GM12865 (cell line): ENCODE data around the gene ARMC9.
"Not testable (repeated sequence)": the region's sequence is repeated elsewhere in the genome, so short reads cannot be mapped to it uniquely, and the experiment has no call there.

ENCODE experiments used
- DNase-seq: peaks from one replicate; pipeline ENCODE4 v3.0.0; 2010; ENCODE audit warnings: low read depth
- H3K4me3 ChIP-seq: 2 replicates; pipeline ENCODE4 v1.5.1; 2011; ENCODE audit warnings: mild to moderate bottlenecking, low read depth, low read length, control low read depth
- TF ChIP-seq, protein P1 (sequence below): IDR thresholded peaks from 2 replicates; pipeline ENCODE4 v1.5.1; 2011; ENCODE audit warnings: low read length, control low read depth, low read depth, inconsistent platforms; ENCODE audit not compliant: insufficient read depth; ENCODE audit errors: missing control alignments

Gene ARMC9

DNA sequence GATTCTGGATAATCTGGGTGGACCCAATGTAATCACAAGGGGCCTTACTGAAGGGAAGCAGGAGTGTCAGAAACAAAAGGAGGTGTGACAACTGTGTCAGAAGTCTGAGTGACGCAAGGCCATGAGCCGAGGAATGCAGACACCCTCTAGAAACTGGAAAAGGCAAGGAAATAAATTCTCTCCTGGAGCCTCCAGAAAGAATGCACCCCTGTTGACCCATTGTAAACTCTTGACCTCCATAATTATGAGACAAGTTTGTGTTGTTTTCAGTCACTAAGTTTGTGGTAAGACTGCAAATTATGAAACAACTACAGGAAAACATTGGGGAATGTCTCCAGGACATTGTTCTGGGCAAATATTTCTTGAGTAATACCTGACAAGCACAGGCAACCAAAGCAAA lies 149.7 kb downstream of the ARMC9 start:
- TF ChIP-seq, protein P1, sequence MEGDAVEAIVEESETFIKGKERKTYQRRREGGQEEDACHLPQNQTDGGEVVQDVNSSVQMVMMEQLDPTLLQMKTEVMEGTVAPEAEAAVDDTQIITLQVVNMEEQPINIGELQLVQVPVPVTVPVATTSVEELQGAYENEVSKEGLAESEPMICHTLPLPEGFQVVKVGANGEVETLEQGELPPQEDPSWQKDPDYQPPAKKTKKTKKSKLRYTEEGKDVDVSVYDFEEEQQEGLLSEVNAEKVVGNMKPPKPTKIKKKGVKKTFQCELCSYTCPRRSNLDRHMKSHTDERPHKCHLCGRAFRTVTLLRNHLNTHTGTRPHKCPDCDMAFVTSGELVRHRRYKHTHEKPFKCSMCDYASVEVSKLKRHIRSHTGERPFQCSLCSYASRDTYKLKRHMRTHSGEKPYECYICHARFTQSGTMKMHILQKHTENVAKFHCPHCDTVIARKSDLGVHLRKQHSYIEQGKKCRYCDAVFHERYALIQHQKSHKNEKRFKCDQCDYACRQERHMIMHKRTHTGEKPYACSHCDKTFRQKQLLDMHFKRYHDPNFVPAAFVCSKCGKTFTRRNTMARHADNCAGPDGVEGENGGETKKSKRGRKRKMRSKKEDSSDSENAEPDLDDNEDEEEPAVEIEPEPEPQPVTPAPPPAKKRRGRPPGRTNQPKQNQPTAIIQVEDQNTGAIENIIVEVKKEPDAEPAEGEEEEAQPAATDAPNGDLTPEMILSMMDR, result no peak
- H3K4me3 ChIP-seq, result no peak overlapping the region
- no peak for DNase-seq

DNA sequence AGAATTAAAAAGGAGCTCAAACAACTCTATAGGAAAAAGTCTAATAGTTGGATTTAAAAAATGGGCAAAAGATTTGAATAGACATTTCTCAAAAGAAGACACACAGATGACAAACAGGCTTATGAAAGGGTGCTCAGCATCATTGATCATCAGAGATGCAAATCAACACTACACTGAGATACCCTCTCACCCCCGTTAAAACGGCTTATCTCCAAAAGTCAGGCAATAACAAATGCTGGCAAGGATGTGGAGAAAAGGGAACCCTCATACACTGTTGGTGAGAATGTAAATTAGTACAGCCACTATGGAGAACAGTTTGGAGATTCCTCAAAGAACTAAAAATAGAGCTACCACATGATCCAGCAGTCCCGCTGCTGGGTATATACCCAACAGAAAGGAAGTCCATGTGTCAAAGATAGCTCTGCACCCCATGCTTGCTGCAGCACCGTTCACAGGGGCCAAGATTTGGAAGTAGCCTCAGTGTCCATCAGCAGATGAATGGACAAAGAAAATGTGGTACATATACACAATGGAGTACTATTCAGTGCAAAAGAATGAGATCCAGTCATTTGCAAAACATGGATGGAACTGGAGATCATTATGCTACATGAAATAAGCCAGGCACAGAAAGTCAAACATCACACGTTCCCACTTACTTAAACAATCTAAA lies 150.4 kb downstream of the ARMC9 start:
- no peak for DNase-seq
- no peak overlapping the region for H3K4me3 ChIP-seq
- TF ChIP-seq, protein P1, result no peak

DNA sequence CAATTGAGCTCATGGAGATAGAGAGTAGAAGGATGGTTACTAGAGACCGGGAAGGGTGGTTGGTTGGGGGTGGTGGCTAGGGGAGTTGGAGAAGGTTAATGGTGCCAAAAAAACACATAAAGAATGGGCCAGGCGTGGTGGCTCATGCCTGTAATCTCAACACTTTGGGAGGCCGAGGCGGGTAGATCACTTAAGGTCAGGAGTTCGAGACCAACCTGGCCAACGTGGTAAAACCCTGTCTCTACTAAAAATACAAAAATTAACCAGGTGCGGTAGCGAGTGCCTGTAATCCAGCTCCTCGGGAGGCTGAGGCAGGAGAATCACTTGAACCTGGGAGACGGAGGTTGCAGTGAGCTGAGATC lies 150.9 kb downstream of the ARMC9 start:
- H3K4me3 ChIP-seq, DNase-seq: not testable (repeated sequence)

DNA sequence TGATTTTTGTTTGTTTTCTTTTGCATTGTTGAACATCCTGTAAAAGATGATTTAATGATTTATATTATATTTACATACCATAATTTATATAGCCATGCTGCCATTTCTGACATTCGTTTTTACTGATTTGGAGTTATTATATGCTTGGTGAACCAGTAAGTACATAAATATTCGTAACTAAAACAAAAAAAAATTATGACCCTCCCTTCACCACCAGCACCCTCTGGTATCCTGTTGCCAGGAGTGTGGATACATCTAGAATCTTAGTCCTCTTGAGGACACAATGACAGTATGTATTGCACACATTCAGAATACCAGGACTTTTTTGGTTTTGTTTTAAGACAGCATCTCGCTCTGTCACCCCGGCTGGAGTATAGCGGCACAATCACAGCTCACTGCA lies 153.2 kb downstream of the ARMC9 start:
- DNase-seq, result no peak
- TF ChIP-seq, protein P1, result no peak
- H3K4me3 ChIP-seq, result no peak overlapping the region

DNA sequence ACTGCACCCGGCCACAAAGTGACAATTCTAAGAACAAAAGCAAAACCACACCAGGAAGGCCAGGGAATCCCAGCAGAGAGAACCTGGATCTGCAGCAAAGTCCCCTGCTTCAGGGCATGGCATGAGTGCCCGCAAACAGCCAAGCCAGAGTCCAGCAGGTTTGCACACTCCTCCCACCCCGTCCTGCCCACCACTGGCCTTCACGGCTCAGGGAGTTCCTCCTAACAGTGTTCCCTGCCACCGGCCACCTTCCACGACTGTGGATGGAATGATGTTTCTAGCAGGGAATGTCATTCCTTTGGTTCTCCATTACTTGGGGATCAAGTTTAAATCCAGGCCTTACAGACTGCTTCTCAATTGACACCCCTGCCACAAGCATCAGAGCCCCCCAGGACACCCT lies 155.0 kb downstream of the ARMC9 start:
- no peak for DNase-seq
- no peak overlapping the region for H3K4me3 ChIP-seq
- TF ChIP-seq, protein P1, result no peak

DNA sequence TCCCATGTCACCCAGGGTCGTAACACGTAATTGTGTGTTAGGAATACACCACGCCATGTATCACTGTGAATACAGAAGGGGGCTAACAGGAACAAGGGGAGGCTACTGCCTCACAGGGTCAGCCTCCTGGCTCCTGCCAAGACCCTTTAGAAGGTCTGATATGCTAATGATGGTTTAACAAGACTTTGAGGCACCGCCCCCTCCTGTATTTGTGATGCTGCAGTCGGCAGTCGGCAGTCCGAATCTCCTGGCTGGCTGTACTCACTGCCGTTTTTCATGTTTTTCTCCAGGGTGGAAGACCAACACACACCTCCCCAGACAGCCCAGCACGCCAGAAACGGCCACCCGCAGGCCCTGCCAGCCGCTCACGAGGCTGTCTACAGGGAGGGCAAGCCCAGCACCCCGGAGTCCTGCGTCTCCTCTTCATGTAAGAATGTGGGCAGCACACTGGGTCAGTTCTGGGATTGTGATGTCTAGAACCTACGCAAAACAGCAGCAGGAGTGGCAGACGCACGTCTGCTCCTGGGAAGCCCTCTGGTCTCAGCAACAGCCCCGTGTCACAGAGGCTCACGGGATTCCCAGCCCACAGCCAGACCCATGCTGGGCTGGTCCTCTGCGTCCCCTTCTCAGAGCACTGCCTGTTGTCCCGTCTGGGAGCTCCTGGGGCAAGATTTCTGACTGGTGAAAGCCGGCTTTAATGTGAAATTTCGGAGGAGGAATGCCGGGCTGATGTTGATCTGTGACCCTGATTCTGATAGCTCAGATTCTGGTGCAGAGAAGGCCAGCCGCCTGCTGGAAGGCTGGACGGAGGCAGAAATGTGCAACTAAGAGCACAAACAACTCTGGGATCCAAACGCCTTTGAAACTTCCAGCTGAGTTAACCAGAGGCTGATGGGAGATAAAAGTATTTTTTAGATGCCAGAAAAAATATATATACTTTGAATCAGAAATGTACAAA lies 157.4 kb downstream of the ARMC9 start:
- TF ChIP-seq, protein P1, result no peak
- no peak for DNase-seq
- H3K4me3 ChIP-seq, result no peak overlapping the region

DNA sequence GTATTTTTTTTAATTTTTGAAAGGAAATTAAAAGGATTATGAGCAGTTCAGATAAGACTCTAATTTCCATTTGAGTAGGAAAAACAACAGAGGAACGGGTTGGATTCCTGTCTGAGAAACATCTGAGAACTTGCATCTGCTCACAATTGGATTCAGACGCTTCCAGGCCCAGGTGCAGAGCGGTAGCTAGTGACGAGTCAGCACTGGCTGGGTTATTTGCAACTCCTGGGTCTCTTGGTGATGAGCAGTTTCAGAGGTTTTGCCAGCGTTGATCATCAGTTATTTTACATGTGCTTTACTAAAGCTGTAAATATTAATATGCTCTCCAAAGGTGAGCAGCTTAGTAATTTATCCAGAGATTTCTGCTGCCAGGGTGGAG lies 158.0 kb downstream of the ARMC9 start:
- DNase-seq, result no peak
- TF ChIP-seq, protein P1, result no peak
- H3K4me3 ChIP-seq, result no peak overlapping the region
